ENCODE data around the gene OR1F1.

DNA sequence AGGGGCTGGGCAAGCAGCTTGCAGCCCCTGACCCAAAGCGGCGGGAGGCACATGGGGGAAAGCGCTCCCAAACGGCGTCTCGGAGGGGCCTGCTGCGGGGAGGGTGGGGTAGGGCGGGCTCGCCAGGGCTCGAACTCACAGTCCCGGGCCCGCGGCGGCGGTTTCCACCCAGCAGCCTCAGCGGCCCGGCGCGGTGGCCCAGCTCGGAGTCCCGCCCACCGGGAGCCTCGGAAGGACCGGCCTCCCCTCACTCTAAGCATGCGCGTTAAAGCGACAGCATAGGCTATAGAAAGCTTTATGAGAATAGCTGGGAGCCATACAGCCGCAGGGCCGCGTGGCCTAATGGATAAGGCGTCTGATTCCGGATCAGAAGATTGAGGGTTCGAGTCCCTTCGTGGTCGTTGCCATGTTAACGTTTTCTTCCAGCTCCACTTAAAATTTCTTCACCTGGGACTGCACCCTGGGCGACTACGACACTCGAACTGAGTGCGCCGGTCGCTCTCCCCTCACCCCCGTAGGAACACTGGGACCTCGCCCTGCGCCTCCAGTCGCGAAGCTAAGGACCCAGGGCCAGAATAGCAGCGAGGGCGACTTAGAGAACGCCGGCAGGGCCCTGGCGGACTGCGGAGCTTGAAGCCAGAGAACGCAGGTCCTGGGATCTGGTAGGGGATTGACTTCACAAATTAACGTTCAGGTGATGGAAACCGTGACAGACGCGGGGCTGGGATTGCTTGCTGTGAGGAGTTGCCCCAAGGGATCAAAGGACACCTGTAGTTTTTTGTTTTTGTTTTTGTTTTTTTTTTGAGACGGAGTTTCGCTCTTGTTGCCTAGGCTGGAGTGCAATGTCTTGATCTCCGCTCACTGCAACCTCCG is 37.4 kb upstream of the OR1F1 start:
- TF ChIP-seq EZH2phosphoT487 (IDR thresholded peaks at IDR 0.05; ENCODE audit: insufficient read depth, low read depth): no peak
- no peak for TF ChIP-seq EZH2 (IDR thresholded peaks at IDR 0.05; ENCODE audit: insufficient read depth, poor library complexity, severe bottlenecking)

Measured in GM23248 (cell line).